Vagina (tissue), 2 donors: ENCODE measurements around the gene ADAMTS17. TPM values are rescaled to one million over a fixed set of nuclear protein-coding genes. Genes with fewer than 3 reads are reported as not detected.

Experiments
- DNase-seq, 2 donors: peaks; one replicate each; pipeline ENCODE4 v3.0.0-alpha.2; 2017; ENCODE audit errors: extremely low spot score in 2 of 2
- H3K27ac ChIP-seq: fragments of 200-600 bp; sonication (generic); one replicate; pipeline ENCODE4 v1.5.1; 2019
- H3K27me3 ChIP-seq: fragments of 200-600 bp; sonication (generic); one replicate; pipeline ENCODE4 v1.5.1; 2019
- H3K36me3 ChIP-seq, 2 donors: fragments of 200-600 bp; sonication (generic); one replicate each; pipeline ENCODE4 v1.5.1; 2017 to 2019
- H3K4me1 ChIP-seq: fragments of 200-600 bp; sonication (generic); one replicate; pipeline ENCODE4 v1.5.1; 2019
- H3K4me3 ChIP-seq, 2 donors: fragments of 200-600 bp; sonication (generic); 1 replicate in 1 of 2; 2 replicates in 1 of 2; pipeline ENCODE4 v1.5.1; 2016 to 2019
- H3K9me3 ChIP-seq: fragments of 200-600 bp; sonication (generic); one replicate; pipeline ENCODE4 v1.5.1; 2019
- POLR2A ChIP-seq, 2 donors: fragments of 450-650 bp; IDR thresholded peaks; one replicate each; pipeline ENCODE4 v1.6.1; 2017; ENCODE audit warnings: antibody characterized with exemption in 2 of 2, mild to moderate bottlenecking in 2 of 2, moderate library complexity in 2 of 2
- POLR2AphosphoS5 ChIP-seq, 2 donors: sonication (generic); formaldehyde crosslinking; IDR thresholded peaks; one replicate each; pipeline ENCODE4 v1.9.0; 2017; ENCODE audit warnings: antibody characterized with exemption in 2 of 2, mild to moderate bottlenecking in 2 of 2, low read depth in 1 of 2; ENCODE audit not compliant: insufficient read depth in 1 of 2
- intact Hi-C: fragments of 100-400 bp; cut with DNase I; formaldehyde crosslinking; loops from one replicate; pipeline ENCODE4 v1.15.1; 2023
- total RNA-seq: library from RNA; depleted of rRNA; stranded (reverse); fragments of >200 nt; gene quantifications from one replicate; pipeline ENCODE4 v1.2.3, GENCODE V29; 2016
- TF ChIP-seq, protein P1 (sequence below), 3 experiments: fragments of 450-650 bp in 2 of 3; fragments of 200-600 bp in 1 of 3; sonication (generic) in 1 of 3; IDR thresholded peaks; one replicate each; pipeline ENCODE4 v1.5.1; 2017 to 2019; ENCODE audit warnings: antibody characterized with exemption in 3 of 3, mild to moderate bottlenecking in 2 of 3, moderate library complexity in 2 of 3

ADAMTS17 gene
- total RNA-seq, 1 donor from 2014 or later = 16.0 TPM

DNA sequence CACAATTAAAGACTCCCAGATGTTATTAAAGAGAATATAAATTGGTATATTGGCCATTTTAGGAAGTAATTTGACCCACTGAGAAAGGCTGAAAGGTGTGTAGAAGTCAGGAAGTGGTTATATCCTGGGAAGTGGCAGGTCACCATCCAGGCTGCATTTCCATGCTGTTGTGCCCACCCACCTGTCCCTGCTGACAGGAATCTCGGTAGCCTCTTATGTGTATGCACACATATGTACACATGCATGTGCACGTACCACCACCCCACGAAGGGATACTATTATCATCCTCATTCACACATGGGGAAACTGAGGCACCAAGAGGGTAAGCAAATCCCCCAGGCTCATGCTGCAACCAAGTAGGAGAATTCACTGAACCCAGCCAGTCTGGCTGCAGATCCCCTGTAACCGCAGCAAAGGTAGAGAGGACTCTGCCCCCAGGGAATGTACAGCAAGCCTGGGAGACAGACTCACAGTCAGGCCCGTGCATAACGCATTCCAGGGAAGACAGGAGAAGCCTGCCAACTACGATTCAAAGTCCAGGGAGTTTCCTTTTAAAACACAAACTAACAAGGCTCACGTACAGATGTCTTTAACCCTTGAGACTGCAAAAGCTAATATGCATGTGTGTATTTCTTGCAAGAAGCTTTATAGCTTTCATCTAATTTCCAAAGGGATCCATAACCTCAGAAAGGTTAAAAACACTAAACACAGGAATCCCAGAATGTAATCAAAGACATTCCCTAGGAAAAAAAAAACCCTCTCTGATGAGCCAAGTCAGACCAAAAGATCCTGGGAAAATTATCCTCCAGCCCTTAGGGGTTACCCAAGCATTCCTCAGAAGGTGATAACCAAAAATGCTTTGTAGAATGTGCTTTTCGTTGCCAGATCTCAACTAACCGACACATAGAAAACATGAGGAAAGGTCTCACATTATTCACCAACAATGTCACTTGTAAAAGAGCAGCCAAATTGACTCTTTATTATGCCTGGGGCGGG lies 129.6 kb downstream of the ADAMTS17 start:
- intact Hi-C loops = no loop called here
- no peak overlapping the region for H3K27ac ChIP-seq
- TF ChIP-seq POLR2AphosphoS5 (IDR thresholded peaks at IDR 0.05; ENCODE audit: insufficient read depth in 1 of 2, low read depth in 1 of 2) = no peak
- TF ChIP-seq, protein P1, sequence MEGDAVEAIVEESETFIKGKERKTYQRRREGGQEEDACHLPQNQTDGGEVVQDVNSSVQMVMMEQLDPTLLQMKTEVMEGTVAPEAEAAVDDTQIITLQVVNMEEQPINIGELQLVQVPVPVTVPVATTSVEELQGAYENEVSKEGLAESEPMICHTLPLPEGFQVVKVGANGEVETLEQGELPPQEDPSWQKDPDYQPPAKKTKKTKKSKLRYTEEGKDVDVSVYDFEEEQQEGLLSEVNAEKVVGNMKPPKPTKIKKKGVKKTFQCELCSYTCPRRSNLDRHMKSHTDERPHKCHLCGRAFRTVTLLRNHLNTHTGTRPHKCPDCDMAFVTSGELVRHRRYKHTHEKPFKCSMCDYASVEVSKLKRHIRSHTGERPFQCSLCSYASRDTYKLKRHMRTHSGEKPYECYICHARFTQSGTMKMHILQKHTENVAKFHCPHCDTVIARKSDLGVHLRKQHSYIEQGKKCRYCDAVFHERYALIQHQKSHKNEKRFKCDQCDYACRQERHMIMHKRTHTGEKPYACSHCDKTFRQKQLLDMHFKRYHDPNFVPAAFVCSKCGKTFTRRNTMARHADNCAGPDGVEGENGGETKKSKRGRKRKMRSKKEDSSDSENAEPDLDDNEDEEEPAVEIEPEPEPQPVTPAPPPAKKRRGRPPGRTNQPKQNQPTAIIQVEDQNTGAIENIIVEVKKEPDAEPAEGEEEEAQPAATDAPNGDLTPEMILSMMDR (IDR thresholded peaks at IDR 0.05) = no peak
- TF ChIP-seq POLR2A (IDR thresholded peaks at IDR 0.05) = no peak
- no peaks in the 10 kb centered on the region for H3K27me3 ChIP-seq
- H3K9me3 ChIP-seq = no peaks in the 10 kb centered on the region
- no peaks in the 10 kb centered on the region for H3K36me3 ChIP-seq
- H3K4me3 ChIP-seq = no peak overlapping the region
- H3K4me1 ChIP-seq = peaks cover 31% of the 10 kb centered on the region
- DNase-seq = no peak

DNA sequence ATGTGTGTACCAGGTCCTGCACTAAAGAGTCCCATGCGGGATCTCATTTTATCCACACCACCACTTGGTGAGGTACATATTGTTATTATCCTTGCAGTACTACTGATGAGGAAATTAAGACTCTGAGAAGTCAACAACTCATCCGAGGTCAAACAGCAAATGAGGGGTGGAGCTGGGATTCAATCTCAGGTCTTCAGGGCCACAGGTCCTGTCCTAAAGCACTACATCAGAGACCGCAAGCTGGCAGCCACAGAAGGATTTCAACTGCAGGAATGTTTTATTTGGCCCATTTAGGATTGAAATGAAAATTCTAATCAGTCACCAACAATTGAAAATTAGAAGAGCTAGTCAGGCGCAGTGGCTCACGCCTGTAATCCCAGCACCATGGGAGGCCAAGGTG lies 131.4 kb downstream of the ADAMTS17 start:
- Histone ChIP-seq H3K27ac (no peak overlapping the region), H3K36me3 (no peaks in the 10 kb centered on the region), H3K4me3 (no peak overlapping the region), H3K9me3 (no peaks in the 10 kb centered on the region), H3K27me3 (no peaks in the 10 kb centered on the region), H3K4me1 (peaks cover 35% of the 10 kb centered on the region)
- intact Hi-C loops = no loop called here
- TF ChIP-seq, protein P1 (IDR thresholded peaks at IDR 0.05) = no peak
- TF ChIP-seq POLR2A (IDR thresholded peaks at IDR 0.05) (no peak), POLR2AphosphoS5 (IDR thresholded peaks at IDR 0.05; ENCODE audit: insufficient read depth in 1 of 2, low read depth in 1 of 2) (no peak)
- DNase-seq = no peak

DNA sequence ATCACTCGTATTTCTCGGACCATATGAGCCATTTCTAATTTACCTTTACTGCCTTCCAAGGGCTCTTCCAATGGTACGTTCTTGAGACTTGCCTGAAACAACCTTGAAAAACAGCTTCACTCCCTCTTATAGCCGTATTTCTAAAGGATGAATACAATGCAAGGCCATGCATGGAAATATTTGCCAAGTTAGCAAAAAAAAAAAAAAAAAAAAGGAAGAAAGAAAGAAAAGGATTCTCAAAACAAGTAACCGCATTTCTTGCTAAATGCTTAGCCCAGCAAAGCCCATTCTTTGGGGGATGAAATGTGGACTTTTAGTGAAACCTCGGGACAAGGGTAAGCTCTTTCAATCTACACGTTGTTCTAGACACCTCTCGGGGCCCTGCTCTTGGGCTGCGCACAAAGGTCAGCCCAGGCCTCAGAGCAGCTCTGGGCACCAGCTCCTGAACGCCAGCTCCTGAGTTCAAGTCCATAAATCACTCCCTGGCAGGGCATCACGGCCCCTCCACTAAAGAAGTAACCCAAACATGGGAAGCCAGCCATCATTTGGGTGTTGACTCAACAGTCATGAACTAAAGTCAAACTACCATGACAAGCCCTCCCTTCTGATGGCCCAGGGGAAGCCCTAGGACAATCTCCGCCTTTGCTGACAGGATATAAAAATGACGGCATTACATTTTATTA lies 132.7 kb downstream of the ADAMTS17 start:
- TF ChIP-seq POLR2AphosphoS5 (IDR thresholded peaks at IDR 0.05; ENCODE audit: insufficient read depth in 1 of 2, low read depth in 1 of 2) (no peak), POLR2A (IDR thresholded peaks at IDR 0.05) (no peak)
- TF ChIP-seq, protein P1 (IDR thresholded peaks at IDR 0.05) = no peak
- Histone ChIP-seq H3K27ac (no peak overlapping the region), H3K4me3 (no peak overlapping the region), H3K36me3 (no peaks in the 10 kb centered on the region), H3K9me3 (no peaks in the 10 kb centered on the region), H3K4me1 (peaks cover 24% of the 10 kb centered on the region), H3K27me3 (no peaks in the 10 kb centered on the region)
- intact Hi-C loops = no loop called here
- no peak for DNase-seq

DNA sequence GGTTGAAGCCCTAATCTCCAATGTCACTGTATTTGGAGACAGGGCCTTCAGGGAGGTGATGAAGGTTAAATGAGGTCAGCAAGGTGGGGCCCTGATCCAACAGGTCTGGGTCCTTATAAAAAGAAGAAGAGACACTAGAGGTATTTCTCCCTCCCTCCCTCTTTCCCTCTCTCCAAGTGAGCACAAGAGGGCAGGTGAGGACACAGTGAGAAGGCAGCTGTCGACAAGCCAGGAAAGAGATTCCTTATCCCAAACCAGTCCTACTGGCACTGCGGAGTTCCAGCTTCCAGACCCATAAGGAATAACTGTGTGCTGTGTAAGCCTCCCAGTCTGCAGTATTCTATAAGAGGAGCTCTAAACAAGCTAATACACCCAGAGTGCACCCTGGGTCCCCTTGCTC lies 134.7 kb downstream of the ADAMTS17 start:
- H3K4me1 ChIP-seq = peaks cover 24% of the 10 kb centered on the region
- H3K4me3 ChIP-seq = no peak overlapping the region
- H3K27me3 ChIP-seq = no peaks in the 10 kb centered on the region
- H3K36me3 ChIP-seq = no peaks in the 10 kb centered on the region
- no peak for DNase-seq
- H3K27ac ChIP-seq = no peak overlapping the region
- TF ChIP-seq POLR2A (IDR thresholded peaks at IDR 0.05) (no peak), POLR2AphosphoS5 (IDR thresholded peaks at IDR 0.05; ENCODE audit: insufficient read depth in 1 of 2, low read depth in 1 of 2) (no peak)
- TF ChIP-seq, protein P1 (IDR thresholded peaks at IDR 0.05) = no peak
- intact Hi-C loops = no loop called here
- no peaks in the 10 kb centered on the region for H3K9me3 ChIP-seq
